IMR-90 (cell line): ENCODE measurements around the gene TMEM114.

Experiments
- CEBPB ChIP-seq: IDR thresholded peaks from 2 replicates; pipeline ENCODE4 v1.6.1; 2012; ENCODE audit warnings: low read depth, low read length, improper control_type of control experiment
- CHD1 ChIP-seq: IDR thresholded peaks from 2 replicates; pipeline ENCODE4 v1.6.1; 2012; ENCODE audit warnings: low read depth, low read length, improper control_type of control experiment
- CTCF ChIP-seq: conservative IDR thresholded peaks from 2 replicates; pipeline ENCODE4 v1.5.1; 2012; ENCODE audit warnings: mild to moderate bottlenecking, low read depth, low read length, improper control_type of control experiment
- MXI1 ChIP-seq: IDR thresholded peaks from 2 replicates; pipeline ENCODE4 v1.6.1; 2012; ENCODE audit warnings: low read depth, mild to moderate bottlenecking, low read length, moderate library complexity, borderline replicate concordance
- NFE2L2 ChIP-seq: fragments of 150-350 bp; IDR thresholded peaks from 2 replicates; pipeline ENCODE4 v1.6.1; 2016; ENCODE audit warnings: low read depth, mild to moderate bottlenecking, low read length
- POLR2A ChIP-seq: IDR thresholded peaks from 2 replicates; pipeline ENCODE4 v1.6.1; 2012; ENCODE audit warnings: mild to moderate bottlenecking, low read depth, low read length
- RAD21 ChIP-seq: IDR thresholded peaks from 2 replicates; pipeline ENCODE4 v1.6.1; 2012; ENCODE audit warnings: low read length, improper control_type of control experiment
- RFX5 ChIP-seq: IDR thresholded peaks from 2 replicates; pipeline ENCODE4 v1.8.0; 2012; ENCODE audit warnings: low read depth, mild to moderate bottlenecking, low read length, moderate library complexity
- SMC3 ChIP-seq: fragments of 150-350 bp; IDR thresholded peaks from 2 replicates; pipeline ENCODE4 v1.6.1; 2016; ENCODE audit warnings: low read depth, mild to moderate bottlenecking, antibody characterized with exemption, low read length, moderate library complexity
- USF2 ChIP-seq: fragments of 150-350 bp; IDR thresholded peaks from 2 replicates; pipeline ENCODE4 v1.6.1; 2017; ENCODE audit warnings: mild to moderate bottlenecking, antibody characterized with exemption, low read length, low read depth
- TF ChIP-seq, protein P1 (sequence below): fragments of 150-350 bp; IDR thresholded peaks from 2 replicates; pipeline ENCODE4 v1.6.1; 2016; ENCODE audit warnings: low read depth, mild to moderate bottlenecking, low read length, moderate library complexity, borderline replicate concordance

- TF ChIP-seq POLR2A (no peak), CTCF (no peak), USF2 (no peak), MXI1 (no peak), CEBPB (no peak), RAD21 (no peak), RFX5 (no peak), CHD1 (no peak), SMC3 (no peak), NFE2L2 (no peak)
- TF ChIP-seq, protein P1, sequence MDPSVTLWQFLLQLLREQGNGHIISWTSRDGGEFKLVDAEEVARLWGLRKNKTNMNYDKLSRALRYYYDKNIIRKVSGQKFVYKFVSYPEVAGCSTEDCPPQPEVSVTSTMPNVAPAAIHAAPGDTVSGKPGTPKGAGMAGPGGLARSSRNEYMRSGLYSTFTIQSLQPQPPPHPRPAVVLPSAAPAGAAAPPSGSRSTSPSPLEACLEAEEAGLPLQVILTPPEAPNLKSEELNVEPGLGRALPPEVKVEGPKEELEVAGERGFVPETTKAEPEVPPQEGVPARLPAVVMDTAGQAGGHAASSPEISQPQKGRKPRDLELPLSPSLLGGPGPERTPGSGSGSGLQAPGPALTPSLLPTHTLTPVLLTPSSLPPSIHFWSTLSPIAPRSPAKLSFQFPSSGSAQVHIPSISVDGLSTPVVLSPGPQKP: no peak
These were observed 42.4 kb upstream of the TMEM114 start for GRCh38 chr16:8632675-8633182.
